H1 (cell line): ENCODE data around the gene PSMB5. TPM values are rescaled to one million over a fixed set of nuclear protein-coding genes. Genes with fewer than 3 reads are reported as not detected.

ENCODE experiments used
- CTCF ChIA-PET: fragments of 300-600 bp; sonication (Branson Sonifier 250); formaldehyde crosslinking; loops from one replicate; lab custom pipeline; 2021; ENCODE audit not compliant: partially characterized antibody; lab: Charles Lee
- POLR2A ChIA-PET: fragments of 300-600 bp; sonication (Branson Sonifier 250); formaldehyde crosslinking; loops from one replicate; lab custom pipeline; 2021; ENCODE audit warnings: inconsistent platforms; ENCODE audit not compliant: partially characterized antibody; lab: Charles Lee
- DNase-seq, 2 experiments: peaks; one replicate each; pipeline versions ENCODE4 v3.0.0 to v3.0.0-alpha.2; 2010 to 2022; ENCODE audit warnings: low spot score in 2 of 2, low read depth in 1 of 2, mixed read lengths in 1 of 2
- FAIRE-seq: peaks from 2 replicates; lab custom pipeline; 2011; peaks lifted over from hg19 to GRCh38; lab: Jason Lieb, UNC
- H2AFZ ChIP-seq: 2 replicates; pipeline ENCODE4 v1.8.1; 2012; ENCODE audit warnings: low read length, inconsistent platforms
- H2AK5ac ChIP-seq: 2 replicates; pipeline ENCODE4 v1.6.1; 2013; ENCODE audit warnings: low read depth, low read length
- H2BK120ac ChIP-seq: replicated peaks from 2 replicates; pipeline ENCODE3; 2013; ENCODE audit warnings: low read depth, low read length, inconsistent platforms
- H2BK12ac ChIP-seq: 2 replicates; pipeline ENCODE4 v1.6.1; 2013; ENCODE audit warnings: low read depth, low read length
- H2BK15ac ChIP-seq: 2 replicates; pipeline ENCODE4 v1.6.1; 2013; ENCODE audit warnings: low read length
- H2BK20ac ChIP-seq: 2 replicates; pipeline ENCODE4 v1.6.1; 2013; ENCODE audit warnings: low read length
- H2BK5ac ChIP-seq: 2 replicates; pipeline ENCODE4 v1.6.1; 2013; ENCODE audit warnings: low read depth, low read length
- H3K14ac ChIP-seq: 2 replicates; pipeline ENCODE4 v1.6.1; 2013; ENCODE audit warnings: inconsistent platforms; ENCODE audit not compliant: insufficient read length
- H3K18ac ChIP-seq: 2 replicates; pipeline ENCODE4 v1.6.1; 2013; ENCODE audit warnings: low read length; ENCODE audit errors: extremely low read depth
- H3K23ac ChIP-seq: 2 replicates; pipeline ENCODE4 v1.6.1; 2013; ENCODE audit warnings: inconsistent platforms; ENCODE audit not compliant: insufficient read length
- H3K23me2 ChIP-seq: 2 replicates; pipeline ENCODE4 v1.6.1; 2013; ENCODE audit warnings: low read depth, low read length
- H3K27ac ChIP-seq: 2 replicates; pipeline ENCODE4 v1.6.1; 2011; ENCODE audit warnings: low read depth, low read length, inconsistent platforms
- H3K27me3 ChIP-seq, 4 experiments: replicated peaks in 1 of 4; 1 replicate in 1 of 4; 2 replicates in 3 of 4; pipeline versions ENCODE4 v1.6.1 to v1.8.1; 2011 to 2013; ENCODE audit warnings: low read length in 3 of 4, mild to moderate bottlenecking in 3 of 4, inconsistent platforms in 2 of 4, mixed read lengths in 2 of 4, moderate library complexity in 1 of 4; ENCODE audit not compliant: control insufficient read depth in 3 of 4, insufficient read depth in 3 of 4; ENCODE audit errors: extremely low read depth in 1 of 4
- H3K36me3 ChIP-seq, 4 experiments: 2 replicates each; pipeline versions ENCODE4 v1.6.1 to v1.8.1; 2011 to 2013; ENCODE audit warnings: mild to moderate bottlenecking in 4 of 4, low read length in 3 of 4, moderate library complexity in 2 of 4, control low read depth in 1 of 4, inconsistent platforms in 1 of 4; ENCODE audit not compliant: insufficient read depth in 4 of 4, control insufficient read depth in 2 of 4
- H3K4ac ChIP-seq: replicated peaks from 2 replicates; pipeline ENCODE3; 2013; ENCODE audit warnings: low read length, low read depth, mixed read lengths, inconsistent platforms; ENCODE audit not compliant: insufficient read length
- H3K4me1 ChIP-seq, 4 experiments: replicated peaks in 1 of 4; 1 replicate in 1 of 4; 2 replicates in 3 of 4; pipeline versions ENCODE4 v1.6.1 to v1.8.1; 2011 to 2013; ENCODE audit warnings: low read length in 3 of 4, inconsistent platforms in 2 of 4, mixed read lengths in 1 of 4; ENCODE audit not compliant: insufficient read depth in 4 of 4, control insufficient read depth in 3 of 4
- H3K4me2 ChIP-seq, 2 experiments: 2 replicates each; pipeline versions ENCODE4 v1.6.1 to v1.8.1; 2011 to 2013; ENCODE audit warnings: low read depth in 2 of 2, low read length in 2 of 2, control low read depth in 1 of 2, inconsistent platforms in 1 of 2, mild to moderate bottlenecking in 1 of 2; ENCODE audit not compliant: insufficient read depth in 1 of 2
- H3K4me3 ChIP-seq, 4 experiments: fragments of 200-600, 300-600 bp in 1 of 4; sonication (generic), shearing (Covaris generic), sonication (Bioruptor Twin) in 1 of 4; 2 replicates each; pipeline versions ENCODE4 v1.5.1 to v1.8.1; 2011 to 2016; ENCODE audit warnings: low read length in 4 of 4, low read depth in 3 of 4, control low read depth in 2 of 4, inconsistent platforms in 2 of 4, mild to moderate bottlenecking in 2 of 4, mixed read lengths in 1 of 4, moderate library complexity in 1 of 4; ENCODE audit not compliant: insufficient read depth in 2 of 4; ENCODE audit errors: extremely low read depth in 1 of 4
- H3K56ac ChIP-seq: replicated peaks from 2 replicates; pipeline ENCODE3; 2013; ENCODE audit warnings: low read depth, mild to moderate bottlenecking, mixed read lengths, low read length, inconsistent platforms; ENCODE audit not compliant: insufficient read length
- H3K79me1 ChIP-seq: 2 replicates; pipeline ENCODE4 v1.6.1; 2013; ENCODE audit warnings: low read depth, low read length, control low read depth
- H3K79me2 ChIP-seq, 2 experiments: 2 replicates each; pipeline versions ENCODE4 v1.6.1 to v1.8.1; 2012 to 2013; ENCODE audit warnings: low read length in 2 of 2, mild to moderate bottlenecking in 2 of 2, inconsistent platforms in 1 of 2; ENCODE audit not compliant: insufficient read depth in 2 of 2, control insufficient read depth in 1 of 2
- H3K9ac ChIP-seq, 4 experiments: replicated peaks in 1 of 4; 1 replicate in 1 of 4; 2 replicates in 3 of 4; pipeline versions ENCODE4 v1.6.1 to v1.8.1; 2011 to 2013; ENCODE audit warnings: low read depth in 3 of 4, low read length in 3 of 4, control low read depth in 2 of 4, mild to moderate bottlenecking in 2 of 4, moderate library complexity in 2 of 4, inconsistent platforms in 1 of 4; ENCODE audit errors: extremely low read depth in 1 of 4
- H3K9me3 ChIP-seq, 2 experiments: 2 replicates each; pipeline versions ENCODE4 v1.6.1 to v1.8.1; 2012 to 2013; ENCODE audit warnings: mild to moderate bottlenecking in 2 of 2, moderate library complexity in 2 of 2, control low read depth in 1 of 2, inconsistent platforms in 1 of 2, low read depth in 1 of 2, low read length in 1 of 2, mixed read lengths in 1 of 2; ENCODE audit not compliant: insufficient read depth in 2 of 2
- H4K20me1 ChIP-seq, 2 experiments: replicated peaks in 1 of 2; 2 replicates each; pipeline versions ENCODE3 to v1.8.1; 2011 to 2013; ENCODE audit warnings: inconsistent platforms in 2 of 2, low read length in 2 of 2, mild to moderate bottlenecking in 1 of 2; ENCODE audit not compliant: insufficient read depth in 2 of 2, control insufficient read depth in 1 of 2
- H4K5ac ChIP-seq: 2 replicates; pipeline ENCODE4 v1.6.1; 2013; ENCODE audit warnings: low read length, low read depth, mixed read lengths, inconsistent platforms; ENCODE audit not compliant: insufficient read length
- H4K8ac ChIP-seq: 2 replicates; pipeline ENCODE4 v1.8.0; 2013; ENCODE audit warnings: mild to moderate bottlenecking, moderate library complexity, low read length, inconsistent platforms; ENCODE audit not compliant: insufficient read depth; ENCODE audit errors: extremely low read depth
- H4K91ac ChIP-seq: replicated peaks from 2 replicates; pipeline ENCODE3; 2013; ENCODE audit warnings: low read length, mixed read lengths, inconsistent platforms; ENCODE audit not compliant: insufficient read length
- CTBP2 ChIP-seq: IDR thresholded peaks from 2 replicates; pipeline ENCODE4 v1.7.0; 2011; ENCODE audit warnings: borderline replicate concordance, mild to moderate bottlenecking, moderate library complexity, mixed read lengths, low read length; ENCODE audit not compliant: insufficient read depth, insufficient read length
- GABPA ChIP-seq: IDR thresholded peaks from 2 replicates; pipeline ENCODE4 v1.6.1; 2011; ENCODE audit warnings: mild to moderate bottlenecking, low read length, moderate library complexity, borderline replicate concordance; ENCODE audit not compliant: insufficient read depth
- POLR2AphosphoS5 ChIP-seq: IDR thresholded peaks from 2 replicates; pipeline ENCODE4 v1.6.1; 2011; ENCODE audit warnings: low read depth, low read length
- RBBP5 ChIP-seq: IDR thresholded peaks from 2 replicates; pipeline ENCODE4 v1.7.1; 2012; ENCODE audit warnings: low read depth, mild to moderate bottlenecking, inconsistent platforms, low read length, moderate library complexity, borderline replicate concordance
- TCF12 ChIP-seq: IDR thresholded peaks from 2 replicates; pipeline ENCODE4 v1.6.1; 2011; ENCODE audit warnings: low read depth, mild to moderate bottlenecking, low read length
- WGBS, 2 experiments: shearing (Covaris generic) in 1 of 2; methylation state at CpG; one replicate each; pipeline versions ENCODE4 v1.1.6 to v1.1.7; 2013 to 2015; ENCODE audit warnings: low lambda C conversion rate in 2 of 2, mixed read lengths in 2 of 2, inconsistent platforms in 1 of 2, low coverage in 1 of 2, missing lambda C conversion rate in 1 of 2; ENCODE audit not compliant: insufficient replicate concordance in 2 of 2, insufficient coverage in 1 of 2, insufficient read length in 1 of 2; ENCODE audit errors: extremely low coverage in 1 of 2, missing lambda C conversion rate in 1 of 2; 5-methylcytosine and 5-hydroxymethylcytosine counted together
- polyA plus RNA-seq, 7 experiments: library from polyadenylated mRNA; depleted of rRNA in 3 of 7; stranded (reverse) in 5 of 7; unstranded in 2 of 7; fragments of >200 nt in 5 of 7; fragments of 200-250 nt in 2 of 7; gene quantifications; 1 replicate in 5 of 7; 2 replicates in 1 of 7; 4 replicates in 1 of 7; pipeline versions ENCODE4 v1.2.1 to v1.2.3, GENCODE V29; 2011 to 2013; ENCODE audit warnings: missing spikeins in 2 of 7, mixed read lengths in 2 of 7
- total RNA-seq: library from RNA; stranded (reverse); fragmentation: NEBNext Ultra II Directional; extraction: Animal tissue kit (Norgen Biotek cat#: 25700); gene quantifications from 2 replicates; pipeline ENCODE4 v1.2.1, GENCODE V29; 2021

The PSMB5 gene
- total and polyA plus RNA-seq, 2 of the 8 experiments (the other 6 are each of a cell fraction or from before 2014, with no cell fraction given), result 254 to 510 TPM

DNA sequence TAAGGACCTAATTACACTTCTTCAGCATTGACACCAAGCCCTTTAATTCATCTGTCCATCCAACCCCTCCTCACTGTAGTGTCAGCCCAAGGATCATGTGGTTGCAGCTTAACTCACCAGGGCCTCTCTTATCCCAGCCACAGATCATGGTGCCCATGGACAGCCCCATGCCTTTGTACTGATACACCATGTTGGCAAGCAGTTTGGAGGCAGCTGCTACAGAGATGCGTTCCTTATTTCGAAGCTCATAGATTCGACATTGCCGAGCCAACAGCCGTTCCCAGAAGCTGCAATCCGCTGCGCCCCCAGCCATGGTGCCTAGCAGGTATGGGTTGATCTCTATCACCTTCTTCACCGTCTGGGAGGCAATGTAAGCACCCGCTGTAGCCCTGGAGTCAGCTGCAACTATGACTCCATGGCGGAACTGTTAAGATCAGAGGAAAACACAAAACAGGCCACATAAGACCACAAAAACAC is 1.4 kb downstream of the PSMB5 start:
- H2BK12ac ChIP-seq, result no peak overlapping the region
- peak overlapping the region; percentile 79 to 95 (median 88); a peak in 6 of 8 replicates for H3K4me3 ChIP-seq
- H2BK120ac ChIP-seq, result no peak overlapping the region
- peaks cover 5% of the 10 kb centered on the region for H3K79me1 ChIP-seq
- ChIA-PET POLR2A (interaction anchor here (1.3 to 8.3 kb wide), 12 partner anchors 13 to 103 kb away, joined by 3 to 94 read pairs (median 10); partner anchors contain the start of genes AJUBA, CDH24 and PRMT5), CTCF (interaction anchor here (0.8 to 3.0 kb wide), 11 partner anchors 9 to 60 kb away, joined by 3 to 19 read pairs (median 4); partner anchors contain the start of genes AJUBA and PSMB11)
- WGBS, 2 experiments, result 98% methylated on average over 10 of the region's 10 CpGs; no CpG with 5 or more reads in 1 of the 2 experiments
- H2BK15ac ChIP-seq, result no peak overlapping the region
- no peak overlapping the region for H3K23ac ChIP-seq
- FAIRE-seq, result no peak
- no peak overlapping the region for H2AK5ac ChIP-seq
- no peak overlapping the region for H4K5ac ChIP-seq
- TF ChIP-seq CTBP2 (no peak), RBBP5 (no peak), GABPA (no peak), TCF12 (no peak), POLR2AphosphoS5 (no peak)
- no peak overlapping the region for H4K8ac ChIP-seq
- H3K4me1 ChIP-seq, result peaks cover 0 to 3% (median 1%) of the 10 kb centered on the region in 4 experiments; a peak in 2 of 7 replicates
- H3K4ac ChIP-seq, result no peak overlapping the region
- H2BK20ac ChIP-seq, result no peak overlapping the region
- no peaks in the 10 kb centered on the region for H3K27me3 ChIP-seq
- H3K79me2 ChIP-seq, result peaks cover 0 to 28% of the 10 kb centered on the region in 2 experiments; a peak in 3 of 4 replicates
- no peak overlapping the region for H2AFZ ChIP-seq
- DNase-seq, result no peak
- no peak overlapping the region for H4K91ac ChIP-seq
- no peak overlapping the region for H3K56ac ChIP-seq
- peaks cover 2 to 3% of the 10 kb centered on the region in 2 experiments for H4K20me1 ChIP-seq
- no peak overlapping the region for H3K18ac ChIP-seq
- H3K27ac ChIP-seq, result no peak overlapping the region
- H3K4me2 ChIP-seq, result peak overlapping the region; percentile 75 to 78; a peak in 3 of 4 replicates
- H2BK5ac ChIP-seq, result no peak overlapping the region
- H3K9me3 ChIP-seq, result no peaks in the 10 kb centered on the region
- H3K9ac ChIP-seq, result peak overlapping the region in 2 of 4 experiments; percentile 13 to 16; a peak in 2 of 7 replicates
- peaks cover 5 to 46% (median 34%) of the 10 kb centered on the region in 4 experiments for H3K36me3 ChIP-seq
- no peak overlapping the region for H3K14ac ChIP-seq
- H3K23me2 ChIP-seq, result peaks cover 3% of the 10 kb centered on the region
